Measurements from ENCODE around the gene SBK3.

- TF ChIP-seq POLR2A (IDR thresholded peaks at IDR 0.05) (no peak), CTCF (IDR thresholded peaks at IDR 0.05) (no peak)
Observed at GRCh38 chr19:55491546-55492360, 53.6 kb downstream of the SBK3 start.

All from esophagus squamous epithelium (tissue), 4 donors.